Neural cell (in vitro differentiated cells): ENCODE data around the gene RCHY1. TPM values are rescaled to one million over a fixed set of nuclear protein-coding genes. Genes with fewer than 3 reads are reported as not detected.

Source experiments
- H2AFZ ChIP-seq: fragments of 200-600, 300-800 bp; sonication (generic), shearing (Covaris generic); 2 replicates; pipeline ENCODE4 v1.6.0; 2014; ENCODE audit warnings: low read depth, mild to moderate bottlenecking, antibody characterized with exemption, low read length, moderate library complexity
- H3F3A ChIP-seq: fragments of 200-600 bp; shearing (Covaris generic); 2 replicates; pipeline ENCODE4 v1.6.1; 2016; ENCODE audit warnings: mild to moderate bottlenecking, moderate library complexity, mixed read lengths, antibody characterized with exemption, low read length; ENCODE audit not compliant: insufficient read depth, poor library complexity, severe bottlenecking
- H3K27ac ChIP-seq: fragments of 200-600, 300-800 bp; sonication (generic), shearing (Covaris generic); 2 replicates; pipeline ENCODE4 v1.5.1; 2014; ENCODE audit warnings: mild to moderate bottlenecking, low read length, moderate library complexity
- H3K27me3 ChIP-seq: fragments of 300-800, 200-600 bp; sonication (generic), shearing (Covaris generic); 2 replicates; pipeline ENCODE4 v1.6.0; 2014; ENCODE audit warnings: mild to moderate bottlenecking, low read depth, low read length, moderate library complexity; ENCODE audit not compliant: insufficient read depth
- H3K36me3 ChIP-seq: fragments of 300-800, 200-600 bp; sonication (generic), shearing (Covaris generic); 2 replicates; pipeline ENCODE4 v1.5.1; 2014; ENCODE audit warnings: mild to moderate bottlenecking, antibody characterized with exemption, low read length, moderate library complexity; ENCODE audit not compliant: insufficient read depth
- H3K4me2 ChIP-seq: fragments of 300-800, 200-600 bp; sonication (generic), shearing (Covaris generic); 2 replicates; pipeline ENCODE4 v1.6.0; 2014; ENCODE audit warnings: mild to moderate bottlenecking, low read length
- H3K4me3 ChIP-seq: fragments of 300-800, 200-600 bp; sonication (generic), shearing (Covaris generic); 2 replicates; pipeline ENCODE4 v1.5.1; 2014; ENCODE audit warnings: mild to moderate bottlenecking, low read length, moderate library complexity
- H3K79me2 ChIP-seq: fragments of 200-600 bp; shearing (Covaris generic); replicated peaks from 2 replicates; pipeline ENCODE4 v1.6.0; 2014; ENCODE audit warnings: mild to moderate bottlenecking, low read length, moderate library complexity; ENCODE audit not compliant: insufficient read depth
- H3K9ac ChIP-seq: fragments of 300-800, 200-600 bp; sonication (generic), shearing (Covaris generic); 2 replicates; pipeline ENCODE4 v1.6.1; 2016; ENCODE audit warnings: mild to moderate bottlenecking, low read length, mixed read lengths
- H3K9me2 ChIP-seq: fragments of 200-600 bp; shearing (Covaris generic); 2 replicates; pipeline ENCODE4 v1.6.1; 2016; ENCODE audit warnings: mild to moderate bottlenecking, low read length, mixed read lengths; ENCODE audit not compliant: insufficient read depth
- H3K9me3 ChIP-seq: fragments of 200-600, 300-800 bp; sonication (generic), shearing (Covaris generic); 2 replicates; pipeline ENCODE4 v1.6.1; 2016; ENCODE audit warnings: mild to moderate bottlenecking, mixed run types, low read length, moderate library complexity, mixed read lengths
- H4K20me1 ChIP-seq: fragments of 200-600 bp; shearing (Covaris generic); 2 replicates; pipeline ENCODE4 v1.6.1; 2016; ENCODE audit warnings: mild to moderate bottlenecking, mixed run types; ENCODE audit not compliant: insufficient read depth
- EP300 ChIP-seq: fragments of 450-650 bp; conservative IDR thresholded peaks from 2 replicates; pipeline ENCODE4 v1.6.1; 2014; ENCODE audit warnings: antibody characterized with exemption, mild to moderate bottlenecking, moderate library complexity; ENCODE audit not compliant: poor library complexity, severe bottlenecking
- EZH2 ChIP-seq: fragments of 200-600, 300-800 bp; shearing (Covaris generic), sonication (generic); IDR thresholded peaks from 2 replicates; pipeline ENCODE4 v1.6.1; 2014; ENCODE audit warnings: antibody characterized with exemption, low read length, borderline replicate concordance, mild to moderate bottlenecking; ENCODE audit not compliant: insufficient read depth, poor library complexity, severe bottlenecking
- MXI1 ChIP-seq: fragments of 450-650 bp; conservative IDR thresholded peaks from 2 replicates; pipeline ENCODE4 v1.6.1; 2014; ENCODE audit warnings: antibody characterized with exemption, mild to moderate bottlenecking; ENCODE audit not compliant: poor library complexity, severe bottlenecking
- POLR2AphosphoS5 ChIP-seq: IDR thresholded peaks from 2 replicates; pipeline ENCODE4 v1.6.1; 2012
- RAD21 ChIP-seq: fragments of 450-650 bp; conservative IDR thresholded peaks from 2 replicates; pipeline ENCODE4 v1.6.1; 2014; ENCODE audit warnings: antibody characterized with exemption, mild to moderate bottlenecking, moderate library complexity
- SMC3 ChIP-seq: fragments of 450-650 bp; conservative IDR thresholded peaks from 2 replicates; pipeline ENCODE4 v1.6.1; 2014; ENCODE audit warnings: antibody characterized with exemption, mild to moderate bottlenecking, moderate library complexity; ENCODE audit not compliant: poor library complexity
- TAF1 ChIP-seq: IDR thresholded peaks from 2 replicates; pipeline ENCODE4 v1.6.1; 2012; ENCODE audit warnings: low read depth
- polyA plus RNA-seq: library from polyadenylated mRNA; depleted of rRNA; stranded (reverse); fragments of >200 nt; gene quantifications from 2 replicates; pipeline ENCODE4 v1.2.3, GENCODE V29; 2014
- TF ChIP-seq, protein P1 (sequence below): IDR thresholded peaks from 2 replicates; pipeline ENCODE4 v1.6.1; 2012; ENCODE audit warnings: borderline replicate concordance
- TF ChIP-seq, protein P2 (sequence below): fragments of 450-650 bp; IDR thresholded peaks from 2 replicates; pipeline ENCODE4 v1.5.1; 2014; ENCODE audit warnings: antibody characterized with exemption, mild to moderate bottlenecking, moderate library complexity; ENCODE audit not compliant: poor library complexity, severe bottlenecking

Gene RCHY1
- polyA plus RNA-seq, 1 donor from 2014 or later, result 70.6 TPM

- H3K9me2 ChIP-seq, result no peaks in the 10 kb centered on the region
Measured at GRCh38 chr4:75552452-75552851, 38.2 kb upstream of the RCHY1 start.

GRCh38 chr4:75549019-75549418 is 34.8 kb upstream of the RCHY1 start:
- Histone ChIP-seq H4K20me1 (no peaks in the 10 kb centered on the region), H3K9ac (no peak overlapping the region), H3K9me3 (no peaks in the 10 kb centered on the region), H2AFZ (no peak overlapping the region), H3K27me3 (no peaks in the 10 kb centered on the region), H3K4me3 (no peak overlapping the region), H3K79me2 (no peaks in the 10 kb centered on the region), H3K27ac (no peak overlapping the region), H3K4me2 (no peak overlapping the region), H3K36me3 (no peaks in the 10 kb centered on the region), H3K9me2 (no peaks in the 10 kb centered on the region), H3F3A (no peaks in the 10 kb centered on the region)
- TF ChIP-seq RAD21 (no peak), TAF1 (no peak), SMC3 (no peak), EZH2 (no peak), MXI1 (no peak), POLR2AphosphoS5 (no peak), EP300 (no peak)
- TF ChIP-seq, protein P1, sequence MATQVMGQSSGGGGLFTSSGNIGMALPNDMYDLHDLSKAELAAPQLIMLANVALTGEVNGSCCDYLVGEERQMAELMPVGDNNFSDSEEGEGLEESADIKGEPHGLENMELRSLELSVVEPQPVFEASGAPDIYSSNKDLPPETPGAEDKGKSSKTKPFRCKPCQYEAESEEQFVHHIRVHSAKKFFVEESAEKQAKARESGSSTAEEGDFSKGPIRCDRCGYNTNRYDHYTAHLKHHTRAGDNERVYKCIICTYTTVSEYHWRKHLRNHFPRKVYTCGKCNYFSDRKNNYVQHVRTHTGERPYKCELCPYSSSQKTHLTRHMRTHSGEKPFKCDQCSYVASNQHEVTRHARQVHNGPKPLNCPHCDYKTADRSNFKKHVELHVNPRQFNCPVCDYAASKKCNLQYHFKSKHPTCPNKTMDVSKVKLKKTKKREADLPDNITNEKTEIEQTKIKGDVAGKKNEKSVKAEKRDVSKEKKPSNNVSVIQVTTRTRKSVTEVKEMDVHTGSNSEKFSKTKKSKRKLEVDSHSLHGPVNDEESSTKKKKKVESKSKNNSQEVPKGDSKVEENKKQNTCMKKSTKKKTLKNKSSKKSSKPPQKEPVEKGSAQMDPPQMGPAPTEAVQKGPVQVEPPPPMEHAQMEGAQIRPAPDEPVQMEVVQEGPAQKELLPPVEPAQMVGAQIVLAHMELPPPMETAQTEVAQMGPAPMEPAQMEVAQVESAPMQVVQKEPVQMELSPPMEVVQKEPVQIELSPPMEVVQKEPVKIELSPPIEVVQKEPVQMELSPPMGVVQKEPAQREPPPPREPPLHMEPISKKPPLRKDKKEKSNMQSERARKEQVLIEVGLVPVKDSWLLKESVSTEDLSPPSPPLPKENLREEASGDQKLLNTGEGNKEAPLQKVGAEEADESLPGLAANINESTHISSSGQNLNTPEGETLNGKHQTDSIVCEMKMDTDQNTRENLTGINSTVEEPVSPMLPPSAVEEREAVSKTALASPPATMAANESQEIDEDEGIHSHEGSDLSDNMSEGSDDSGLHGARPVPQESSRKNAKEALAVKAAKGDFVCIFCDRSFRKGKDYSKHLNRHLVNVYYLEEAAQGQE, result no peak
- TF ChIP-seq, protein P2, sequence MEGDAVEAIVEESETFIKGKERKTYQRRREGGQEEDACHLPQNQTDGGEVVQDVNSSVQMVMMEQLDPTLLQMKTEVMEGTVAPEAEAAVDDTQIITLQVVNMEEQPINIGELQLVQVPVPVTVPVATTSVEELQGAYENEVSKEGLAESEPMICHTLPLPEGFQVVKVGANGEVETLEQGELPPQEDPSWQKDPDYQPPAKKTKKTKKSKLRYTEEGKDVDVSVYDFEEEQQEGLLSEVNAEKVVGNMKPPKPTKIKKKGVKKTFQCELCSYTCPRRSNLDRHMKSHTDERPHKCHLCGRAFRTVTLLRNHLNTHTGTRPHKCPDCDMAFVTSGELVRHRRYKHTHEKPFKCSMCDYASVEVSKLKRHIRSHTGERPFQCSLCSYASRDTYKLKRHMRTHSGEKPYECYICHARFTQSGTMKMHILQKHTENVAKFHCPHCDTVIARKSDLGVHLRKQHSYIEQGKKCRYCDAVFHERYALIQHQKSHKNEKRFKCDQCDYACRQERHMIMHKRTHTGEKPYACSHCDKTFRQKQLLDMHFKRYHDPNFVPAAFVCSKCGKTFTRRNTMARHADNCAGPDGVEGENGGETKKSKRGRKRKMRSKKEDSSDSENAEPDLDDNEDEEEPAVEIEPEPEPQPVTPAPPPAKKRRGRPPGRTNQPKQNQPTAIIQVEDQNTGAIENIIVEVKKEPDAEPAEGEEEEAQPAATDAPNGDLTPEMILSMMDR, result no peak

More at GRCh38 chr4:75552452-75552851, 38.2 kb upstream of the RCHY1 start:
- Histone ChIP-seq H3K4me2 (no peak overlapping the region), H3K79me2 (no peaks in the 10 kb centered on the region), H3K36me3 (no peaks in the 10 kb centered on the region), H3K9me3 (no peaks in the 10 kb centered on the region), H3K9ac (no peak overlapping the region), H2AFZ (no peak overlapping the region), H3K27me3 (no peaks in the 10 kb centered on the region), H3F3A (no peaks in the 10 kb centered on the region), H4K20me1 (no peaks in the 10 kb centered on the region), H3K4me3 (no peak overlapping the region), H3K27ac (no peak overlapping the region)
- TF ChIP-seq EZH2 (no peak), TAF1 (no peak), MXI1 (no peak), EP300 (no peak), POLR2AphosphoS5 (no peak), SMC3 (no peak), RAD21 (no peak)
- TF ChIP-seq, protein P2, result no peak
- TF ChIP-seq, protein P1, result no peak
